PC-3 (cell line): ENCODE results near the gene UNC13D. TPM values are rescaled to one million over a fixed set of nuclear protein-coding genes. Genes with fewer than 3 reads are reported as not detected.

Experiments used
- ATAC-seq: fragments of 200-7000 bp; cut with Tn5 transposase; 2 replicates; pipeline ENCODE4 v1.9.1; 2020; ENCODE audit warnings: mild to moderate bottlenecking, moderate library complexity
- BruUV-seq: library from RNA; stranded (reverse); fragments of 400-500 nt; replicated peaks from 2 replicates; lab custom pipeline; 2021; lab: Mats Ljungman, UMichigan
- CTCF ChIA-PET: fragments of 300-600 bp; sonication (Branson Sonifier 250); formaldehyde crosslinking; loops from one replicate; lab custom pipeline; 2022; ENCODE audit warnings: antibody characterized with exemption; lab: Charles Lee
- POLR2A ChIA-PET: fragments of 300-600 bp; sonication (Branson Sonifier 250); formaldehyde crosslinking; loops from one replicate; lab custom pipeline; 2022; ENCODE audit warnings: antibody characterized with exemption; ENCODE audit not compliant: unreplicated experiment; lab: Charles Lee
- DNase-seq: peaks from one replicate; pipeline ENCODE4 v3.0.0-alpha.2; 2015
- H2AFZ ChIP-seq: fragments of 300-600 bp; sonication (generic); 2 replicates; pipeline ENCODE4 v1.6.0; 2016; ENCODE audit warnings: antibody characterized with exemption, low read length
- H3F3A ChIP-seq: fragments of 300-600 bp; sonication (generic); one replicate; pipeline ENCODE4 v1.6.0; 2017; ENCODE audit warnings: antibody characterized with exemption, low read length, control low read depth, mild to moderate bottlenecking; ENCODE audit not compliant: unreplicated experiment
- H3K27ac ChIP-seq: fragments of 300-600 bp; sonication (generic); 2 replicates; pipeline ENCODE4 v1.5.1; 2016; ENCODE audit warnings: mild to moderate bottlenecking, low read length
- H3K27me3 ChIP-seq: fragments of 300-600 bp; sonication (generic); 2 replicates; pipeline ENCODE4 v1.6.1; 2016; ENCODE audit warnings: low read length, mixed read lengths
- H3K36me3 ChIP-seq: fragments of 300-600 bp; sonication (generic); 2 replicates; pipeline ENCODE4 v1.6.1; 2016; ENCODE audit warnings: low read depth, mixed run types, low read length, mixed read lengths
- H3K4me1 ChIP-seq: fragments of 300-600 bp; sonication (generic); 2 replicates; pipeline ENCODE4 v1.5.1; 2016; ENCODE audit warnings: low read length; ENCODE audit not compliant: insufficient read depth
- H3K4me2 ChIP-seq: fragments of 300-600 bp; sonication (generic); 2 replicates; pipeline ENCODE4 v1.6.0; 2016; ENCODE audit warnings: low read length
- H3K4me3 ChIP-seq: fragments of 300-600 bp; sonication (generic); 2 replicates; pipeline ENCODE4 v1.5.1; 2016; ENCODE audit warnings: mild to moderate bottlenecking, low read length, mixed read lengths
- H3K79me2 ChIP-seq: fragments of 300-600 bp; sonication (generic); 2 replicates; pipeline ENCODE4 v1.6.1; 2017; ENCODE audit warnings: low read length, mixed read lengths
- H3K9ac ChIP-seq: fragments of 300-600 bp; sonication (generic); 2 replicates; pipeline ENCODE4 v1.6.0; 2016; ENCODE audit warnings: mild to moderate bottlenecking, low read length
- H3K9me2 ChIP-seq: fragments of 300-600 bp; sonication (generic); replicated peaks from 2 replicates; pipeline ENCODE4 v1.6.1; 2016; ENCODE audit warnings: mixed run types, low read length, mixed read lengths
- H3K9me3 ChIP-seq: fragments of 300-600 bp; sonication (generic); 2 replicates; pipeline ENCODE4 v1.6.1; 2016; ENCODE audit warnings: low read length, mixed read lengths
- H4K20me1 ChIP-seq: fragments of 300-600 bp; sonication (generic); 2 replicates; pipeline ENCODE4 v1.6.1; 2016; ENCODE audit warnings: low read length, mixed read lengths
- EZH2phosphoT487 ChIP-seq: fragments of 300-600 bp; sonication (generic); IDR thresholded peaks from 2 replicates; pipeline ENCODE4 v1.6.1; 2018; ENCODE audit warnings: mild to moderate bottlenecking, antibody characterized with exemption, low read length, borderline replicate concordance
- intact Hi-C: fragments of 100-400 bp; cut with micrococcal nuclease; formaldehyde crosslinking; loops from 2 replicates; pipeline ENCODE4 v1.9.0; 2023
- total RNA-seq: library from RNA; depleted of rRNA; stranded (reverse); fragments of >200 nt; gene quantifications from 2 replicates; pipeline ENCODE4 v1.2.3, GENCODE V29; 2014
- TF ChIP-seq, protein P1 (sequence below): fragments of 300-600 bp; sonication (generic); conservative IDR thresholded peaks from 2 replicates; pipeline ENCODE4 v1.5.1; 2017; ENCODE audit warnings: antibody characterized with exemption, low read depth, mild to moderate bottlenecking, low read length

UNC13D gene
- total RNA-seq, 1 experiment from 2014 or later, result 43.9 TPM

DNA sequence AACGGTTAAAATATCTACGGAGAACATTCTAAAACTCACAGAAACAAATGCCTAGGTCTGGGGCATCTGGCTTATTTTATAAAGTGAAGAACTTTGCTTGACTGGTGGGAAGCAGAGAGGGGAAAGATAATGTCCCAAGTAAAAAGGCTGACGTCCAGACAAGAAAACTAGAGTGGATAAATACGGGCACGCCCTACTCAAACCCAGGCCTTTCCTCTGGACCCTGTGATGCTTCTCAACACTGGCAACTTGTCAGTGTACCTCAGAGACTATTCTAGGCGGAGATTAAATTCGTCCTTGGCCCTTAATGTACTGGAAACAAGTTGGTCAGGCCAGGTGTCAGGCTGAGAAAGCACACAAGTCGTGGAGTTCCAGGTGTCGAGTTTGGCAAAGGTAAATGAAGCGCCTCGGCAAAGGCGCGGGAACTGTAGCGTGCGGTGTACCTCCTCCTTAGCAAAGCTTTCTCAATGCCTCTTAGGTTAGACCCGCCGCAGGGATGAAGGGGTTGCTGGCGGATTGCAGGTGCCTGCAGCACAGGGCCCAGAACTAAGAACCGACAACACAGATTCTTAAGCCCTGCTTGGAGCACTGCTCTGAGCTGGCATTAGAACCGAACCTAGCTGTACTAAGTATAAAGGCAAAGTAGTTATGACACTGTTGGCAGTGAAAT, 60.3 kb downstream of the UNC13D start:
- ChIA-PET CTCF (interaction anchor here (0.5 to 1.8 kb wide), 7 partner anchors 12 to 113 kb away, joined by 3 to 10 read pairs (median 4); partner anchors contain the start of gene TRIM65), POLR2A (interaction anchor here (0.6 kb wide), 2 partner anchors 12 to 71 kb away, joined by 3 to 5 read pairs; no protein-coding TSS in a partner anchor)
- no TSS peak for BruUV-seq
- ATAC-seq, result 0 out of 2 replicates have a peak, but pooled peaks have one; percentile 0
- Histone ChIP-seq H3K4me1 (peaks cover 49% of the 10 kb centered on the region), H4K20me1 (peaks cover 3% of the 10 kb centered on the region), H3K9me2 (no peaks in the 10 kb centered on the region), H2AFZ (peak overlapping the region; percentile 65), H3K79me2 (peaks cover 42% of the 10 kb centered on the region), H3F3A (peaks cover 12% of the 10 kb centered on the region), H3K27ac (peak overlapping the region; percentile 93), H3K4me3 (peak overlapping the region; percentile 68), H3K4me2 (peak overlapping the region; percentile 86), H3K9ac (peak overlapping the region; percentile 93), H3K27me3 (no peaks in the 10 kb centered on the region), H3K9me3 (no peaks in the 10 kb centered on the region), H3K36me3 (peaks cover 3% of the 10 kb centered on the region)
- TF ChIP-seq EZH2phosphoT487, result no peak
- DNase-seq, result no peak
- intact Hi-C loops, result loop anchor here (2.0 to 5.0 kb wide), 4 partner anchors 48 to 113 kb away; partner anchors contain the start of genes TRIM47, TRIM65 and WBP2

GRCh38 chr17:75783069-75783783, 61.0 kb downstream of the UNC13D start:
- Histone ChIP-seq H3K79me2 (peaks cover 45% of the 10 kb centered on the region), H3F3A (peaks cover 12% of the 10 kb centered on the region), H3K4me3 (peak overlapping the region; percentile 68), H3K9me3 (no peaks in the 10 kb centered on the region), H3K36me3 (peaks cover 10% of the 10 kb centered on the region), H3K27ac (peak overlapping the region; percentile 93), H3K4me1 (peaks cover 49% of the 10 kb centered on the region), H4K20me1 (peaks cover 10% of the 10 kb centered on the region), H3K4me2 (peak overlapping the region; percentile 86), H2AFZ (peak overlapping the region; percentile 80), H3K9me2 (no peaks in the 10 kb centered on the region), H3K9ac (peak overlapping the region; percentile 93), H3K27me3 (no peaks in the 10 kb centered on the region)
- ChIA-PET POLR2A (interaction anchor here (0.6 to 0.8 kb wide), 4 partner anchors 13 to 105 kb away, joined by 3 to 16 read pairs (median 6); partner anchors contain the start of gene WBP2), CTCF (interaction anchor here (0.5 to 1.8 kb wide), 10 partner anchors 11 to 113 kb away, joined by 3 to 10 read pairs (median 4); partner anchors contain the start of genes GALK1 and TRIM65)
- peak; percentile 97 for DNase-seq
- TF ChIP-seq EZH2phosphoT487, result no peak
- TF ChIP-seq, protein P1, sequence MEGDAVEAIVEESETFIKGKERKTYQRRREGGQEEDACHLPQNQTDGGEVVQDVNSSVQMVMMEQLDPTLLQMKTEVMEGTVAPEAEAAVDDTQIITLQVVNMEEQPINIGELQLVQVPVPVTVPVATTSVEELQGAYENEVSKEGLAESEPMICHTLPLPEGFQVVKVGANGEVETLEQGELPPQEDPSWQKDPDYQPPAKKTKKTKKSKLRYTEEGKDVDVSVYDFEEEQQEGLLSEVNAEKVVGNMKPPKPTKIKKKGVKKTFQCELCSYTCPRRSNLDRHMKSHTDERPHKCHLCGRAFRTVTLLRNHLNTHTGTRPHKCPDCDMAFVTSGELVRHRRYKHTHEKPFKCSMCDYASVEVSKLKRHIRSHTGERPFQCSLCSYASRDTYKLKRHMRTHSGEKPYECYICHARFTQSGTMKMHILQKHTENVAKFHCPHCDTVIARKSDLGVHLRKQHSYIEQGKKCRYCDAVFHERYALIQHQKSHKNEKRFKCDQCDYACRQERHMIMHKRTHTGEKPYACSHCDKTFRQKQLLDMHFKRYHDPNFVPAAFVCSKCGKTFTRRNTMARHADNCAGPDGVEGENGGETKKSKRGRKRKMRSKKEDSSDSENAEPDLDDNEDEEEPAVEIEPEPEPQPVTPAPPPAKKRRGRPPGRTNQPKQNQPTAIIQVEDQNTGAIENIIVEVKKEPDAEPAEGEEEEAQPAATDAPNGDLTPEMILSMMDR, result peak; percentile 96
- no TSS peak for BruUV-seq
- ATAC-seq, result no peak
- intact Hi-C loops, result loop anchor here (5.0 kb wide), 2 partner anchors 49 to 114 kb away; partner anchors contain the start of gene TRIM65
